SKM-1 (cell line): ENCODE measurements around the gene ZNF280B.
"Not testable (repeated sequence)": the region's sequence is repeated elsewhere in the genome, so short reads cannot be mapped to it uniquely, and the experiment has no call there.

Experiments used
- DNase-seq: peaks from one replicate; lab custom pipeline; 2025; ENCODE audit not compliant: unreplicated experiment; lab: John Stamatoyannopoulos, UW

ZNF280B gene

DNA sequence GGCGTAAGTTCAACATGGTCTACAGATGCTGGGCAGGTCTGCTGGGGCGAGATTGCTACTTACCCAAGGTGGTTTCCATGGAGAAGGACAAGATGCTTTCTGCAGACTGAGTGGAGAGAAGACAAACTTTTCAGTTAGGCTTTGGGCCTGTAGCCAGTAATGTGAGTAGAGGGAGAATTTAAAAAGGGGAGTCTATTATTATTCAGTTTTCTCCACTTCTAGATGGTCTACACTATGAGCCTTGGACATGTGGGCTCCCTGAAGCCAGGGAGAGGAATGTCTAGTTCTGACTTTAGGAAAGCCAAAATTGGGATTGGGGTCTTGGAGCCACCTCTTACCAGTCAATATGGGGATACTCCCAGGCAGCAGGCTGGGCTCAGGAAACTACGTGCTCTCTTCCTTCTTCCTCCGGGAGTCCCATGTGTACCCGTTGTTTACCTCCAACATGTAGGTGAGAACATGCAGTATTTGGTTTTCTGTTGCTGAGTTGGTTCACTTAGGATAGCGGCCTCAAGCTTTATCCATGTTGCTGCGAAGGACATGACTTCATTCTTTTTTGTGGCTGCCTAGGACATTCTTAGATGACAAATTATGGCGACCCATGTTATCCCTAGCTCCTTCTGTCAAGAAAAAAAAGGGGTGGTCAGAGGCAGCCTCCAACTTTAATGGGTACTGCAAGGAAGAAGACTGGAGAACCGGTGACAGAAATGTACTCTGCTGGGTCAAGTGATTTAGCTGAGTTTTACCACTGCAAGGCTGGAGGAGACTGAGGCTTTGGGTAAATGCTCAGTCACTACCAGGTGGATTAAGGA, 26.3 kb upstream of the ZNF280B start:
- no peak for DNase-seq

DNA sequence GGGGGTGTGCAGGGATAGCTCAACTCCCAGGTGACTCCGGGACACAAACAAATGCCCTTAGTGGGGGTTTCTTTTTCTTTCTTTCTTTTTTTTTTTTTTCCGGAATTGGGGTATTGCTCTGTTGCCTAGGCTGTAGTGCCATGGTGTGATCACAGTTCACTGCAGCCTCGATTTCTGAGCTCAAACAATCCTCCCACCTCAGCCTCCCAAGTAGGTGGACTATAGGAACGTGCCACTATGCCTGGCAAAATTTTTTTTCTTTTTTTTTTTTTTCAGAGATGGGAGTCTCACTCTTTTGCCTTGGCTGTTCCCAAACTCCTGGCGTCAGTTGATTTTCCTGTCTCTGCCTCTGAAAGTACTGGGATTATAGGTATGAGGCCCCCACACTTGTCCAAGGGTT, 25.3 kb upstream of the ZNF280B start:
- DNase-seq: no peak

DNA sequence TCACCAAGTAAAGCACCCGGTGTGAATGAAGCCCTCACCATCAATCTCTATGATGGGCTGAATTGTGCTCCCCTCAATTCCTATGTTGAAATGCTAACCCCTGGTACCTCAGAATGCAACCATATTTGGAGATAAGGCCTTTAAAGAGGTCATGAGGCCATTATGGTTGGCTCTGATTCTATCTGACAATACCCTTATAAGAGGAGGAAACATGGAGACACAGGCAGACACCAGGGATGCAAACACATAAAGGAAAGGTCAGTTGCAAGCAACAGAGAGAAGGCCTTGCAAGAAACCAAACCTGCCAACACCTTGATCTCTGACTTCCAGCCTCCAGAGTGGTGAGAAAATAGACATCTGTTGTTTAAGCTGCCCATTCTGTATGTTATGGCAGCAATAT, 24.9 kb upstream of the ZNF280B start:
- DNase-seq: no peak

DNA sequence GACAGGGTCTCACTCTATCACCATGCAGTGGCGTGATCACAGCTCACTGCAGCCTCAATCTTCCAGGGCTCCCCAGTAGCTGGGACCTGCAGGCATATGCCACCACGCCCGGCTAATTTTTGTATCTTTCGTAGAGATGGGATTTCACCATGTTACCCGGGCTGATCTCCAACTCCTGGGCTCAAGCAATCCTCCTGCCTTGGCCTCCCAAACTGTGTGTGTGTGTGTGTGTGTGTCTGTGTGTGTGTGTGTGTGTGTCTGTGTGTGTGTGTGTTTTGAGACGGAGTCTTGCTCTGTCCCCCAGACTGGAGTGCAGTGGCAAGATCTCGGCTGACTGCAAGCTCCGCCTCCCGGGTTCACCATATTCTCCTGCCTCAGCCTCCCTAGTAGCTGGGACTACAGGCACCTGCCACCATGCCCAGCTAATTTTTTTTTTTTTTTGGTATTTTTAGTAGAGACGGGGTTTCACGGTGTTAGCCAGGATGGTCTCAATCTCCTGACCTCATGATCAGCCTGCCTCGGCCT, 24.1 kb upstream of the ZNF280B start:
- DNase-seq: not testable (repeated sequence)

DNA sequence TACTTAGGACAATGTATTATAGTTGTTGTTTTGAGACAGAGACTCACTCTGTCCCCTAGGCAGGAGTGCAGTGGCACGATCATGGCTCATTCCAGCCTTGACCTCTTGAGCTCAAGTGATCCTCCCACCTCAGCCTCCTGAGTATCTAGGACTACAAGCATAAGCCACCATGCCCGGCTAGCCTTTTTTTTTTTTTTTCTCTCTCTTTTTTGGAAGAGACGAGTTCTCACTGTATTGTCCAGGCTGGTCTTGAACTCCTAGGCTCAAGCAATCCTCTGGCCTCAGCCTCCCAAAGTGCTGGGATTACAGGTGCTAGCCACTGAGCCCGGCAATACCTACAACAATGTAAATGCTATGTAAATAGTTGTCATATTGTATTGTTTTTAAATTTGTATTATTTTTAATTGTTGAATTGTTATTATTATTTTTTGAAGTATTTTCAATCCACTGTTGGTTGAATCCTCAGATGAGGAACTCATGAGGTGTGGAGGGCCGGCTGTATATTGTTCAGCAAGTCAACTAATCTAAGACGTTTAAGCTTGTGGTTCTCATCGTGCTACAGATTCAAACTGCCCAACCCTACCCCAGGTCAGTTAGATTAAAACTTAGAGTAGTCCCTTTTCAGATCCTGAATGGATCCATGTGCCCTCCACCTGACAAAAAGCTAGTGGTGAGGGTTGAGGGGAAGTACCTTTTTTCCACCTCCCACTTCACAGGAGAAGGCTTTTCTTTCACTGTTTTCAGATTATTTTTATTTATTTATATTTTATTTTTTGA, 23.4 kb upstream of the ZNF280B start:
- no peak for DNase-seq

DNA sequence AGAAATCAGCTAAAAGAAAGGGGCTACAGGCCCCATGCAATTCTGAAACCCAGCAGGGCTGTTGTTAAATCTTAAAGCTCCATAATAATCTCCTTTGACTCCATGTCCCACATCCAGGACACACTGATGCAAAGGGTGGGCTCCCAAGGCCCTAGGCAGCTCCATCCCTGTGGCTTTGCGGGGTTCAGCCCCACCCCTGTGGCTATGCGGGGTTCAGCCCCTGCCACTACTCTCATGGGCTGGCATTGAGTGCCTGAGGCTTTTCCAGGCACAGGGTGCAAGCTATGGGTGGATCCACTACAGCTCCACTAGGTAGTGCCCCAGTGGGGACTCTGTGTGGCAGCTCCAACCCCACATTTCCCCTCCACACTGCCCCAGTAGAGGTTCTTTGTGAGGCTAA, 20.2 kb upstream of the ZNF280B start:
- no peak for DNase-seq

DNA sequence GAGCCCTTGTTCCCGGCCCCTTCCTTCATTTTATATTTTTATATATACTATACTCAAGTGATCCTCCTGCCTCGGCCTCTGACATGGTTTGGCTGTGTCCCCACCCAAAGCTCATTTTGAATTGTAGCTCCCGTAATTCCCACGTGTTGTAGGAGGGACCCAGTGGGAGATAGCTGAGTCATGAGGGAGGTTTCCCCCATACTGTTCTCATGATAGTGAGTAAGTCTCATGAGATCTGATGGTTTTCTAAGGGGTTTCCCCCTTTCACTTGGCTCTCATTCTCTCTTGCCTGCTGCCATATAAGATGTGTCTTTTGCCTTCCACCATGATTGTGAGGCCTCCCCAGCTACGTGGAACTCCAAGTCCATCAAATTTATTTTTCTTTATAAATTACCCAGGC, 18.8 kb upstream of the ZNF280B start:
- no peak for DNase-seq

DNA sequence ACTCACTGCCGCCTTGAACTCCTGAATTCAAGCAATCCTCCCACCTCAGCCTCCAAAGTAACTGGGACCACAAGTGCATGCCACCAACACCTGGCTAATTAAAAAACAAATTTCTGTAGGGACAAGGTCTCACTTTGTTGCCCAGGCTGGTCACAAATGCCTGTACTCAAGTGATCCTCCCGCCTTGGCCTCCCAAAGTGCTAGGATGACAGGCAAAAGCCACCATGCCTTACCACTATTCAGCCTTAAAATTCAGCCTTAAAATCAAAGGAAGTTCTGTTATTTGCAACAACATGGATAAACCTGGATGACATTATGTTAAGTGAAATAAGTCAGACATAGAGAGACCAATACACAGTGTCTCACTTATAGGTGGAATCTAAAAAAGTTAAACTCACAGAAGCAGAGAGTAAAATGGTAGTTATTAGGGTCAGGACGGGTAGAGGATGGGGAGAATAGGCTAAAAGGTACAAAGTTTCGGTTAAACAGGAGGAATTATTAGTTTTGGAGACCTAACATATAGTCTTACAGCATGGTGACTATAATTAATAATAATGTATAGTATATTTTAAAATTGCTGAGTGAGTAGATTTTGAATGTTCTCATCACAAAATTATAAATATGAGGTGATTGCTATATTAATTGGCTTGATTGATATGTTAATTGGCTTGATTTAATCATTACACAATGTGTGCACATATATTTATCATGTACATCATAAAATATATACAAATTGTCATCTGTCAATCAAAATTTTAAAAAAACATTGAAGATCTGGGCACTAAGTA, 17.8 kb upstream of the ZNF280B start:
- DNase-seq: no peak

DNA sequence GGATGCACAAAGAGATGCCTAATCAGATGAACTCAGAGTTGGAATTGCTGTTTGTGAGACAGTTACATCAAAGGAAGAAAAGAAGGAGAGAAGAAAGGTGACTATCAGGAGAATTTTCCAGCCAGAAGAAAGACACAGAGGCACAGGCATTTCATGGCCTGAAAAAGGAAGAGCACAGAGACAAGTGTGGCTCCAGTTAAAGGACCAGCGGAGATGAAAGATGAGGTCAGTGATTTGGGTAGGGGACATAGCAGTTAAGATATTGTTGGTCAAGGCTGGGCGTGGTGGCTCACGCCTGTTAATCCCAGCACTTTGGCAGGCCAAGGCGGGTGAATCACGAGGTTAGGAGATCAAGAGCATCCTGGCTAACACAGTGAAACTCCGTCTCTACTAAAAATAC, 15.0 kb upstream of the ZNF280B start:
- DNase-seq: no peak

DNA sequence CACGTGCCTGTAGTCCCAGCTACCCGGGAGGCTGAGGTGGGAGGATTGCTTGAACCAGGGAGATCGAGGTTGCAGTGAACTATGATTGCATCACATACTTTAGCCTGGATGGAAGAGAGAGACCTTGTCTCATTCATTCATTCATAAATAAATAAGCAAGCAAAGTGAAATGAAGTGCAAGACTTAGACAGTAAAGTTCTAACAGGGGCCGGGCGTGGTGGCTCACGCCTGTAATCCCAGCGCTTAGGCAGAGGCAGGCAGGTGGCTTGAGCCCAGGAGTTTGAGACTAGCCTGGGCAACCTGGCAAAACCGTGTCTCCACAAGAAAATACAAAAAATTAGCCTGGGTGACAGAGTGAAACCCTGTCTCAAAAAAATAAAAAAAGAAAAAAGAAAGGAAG, 13.1 kb upstream of the ZNF280B start:
- no peak for DNase-seq

DNA sequence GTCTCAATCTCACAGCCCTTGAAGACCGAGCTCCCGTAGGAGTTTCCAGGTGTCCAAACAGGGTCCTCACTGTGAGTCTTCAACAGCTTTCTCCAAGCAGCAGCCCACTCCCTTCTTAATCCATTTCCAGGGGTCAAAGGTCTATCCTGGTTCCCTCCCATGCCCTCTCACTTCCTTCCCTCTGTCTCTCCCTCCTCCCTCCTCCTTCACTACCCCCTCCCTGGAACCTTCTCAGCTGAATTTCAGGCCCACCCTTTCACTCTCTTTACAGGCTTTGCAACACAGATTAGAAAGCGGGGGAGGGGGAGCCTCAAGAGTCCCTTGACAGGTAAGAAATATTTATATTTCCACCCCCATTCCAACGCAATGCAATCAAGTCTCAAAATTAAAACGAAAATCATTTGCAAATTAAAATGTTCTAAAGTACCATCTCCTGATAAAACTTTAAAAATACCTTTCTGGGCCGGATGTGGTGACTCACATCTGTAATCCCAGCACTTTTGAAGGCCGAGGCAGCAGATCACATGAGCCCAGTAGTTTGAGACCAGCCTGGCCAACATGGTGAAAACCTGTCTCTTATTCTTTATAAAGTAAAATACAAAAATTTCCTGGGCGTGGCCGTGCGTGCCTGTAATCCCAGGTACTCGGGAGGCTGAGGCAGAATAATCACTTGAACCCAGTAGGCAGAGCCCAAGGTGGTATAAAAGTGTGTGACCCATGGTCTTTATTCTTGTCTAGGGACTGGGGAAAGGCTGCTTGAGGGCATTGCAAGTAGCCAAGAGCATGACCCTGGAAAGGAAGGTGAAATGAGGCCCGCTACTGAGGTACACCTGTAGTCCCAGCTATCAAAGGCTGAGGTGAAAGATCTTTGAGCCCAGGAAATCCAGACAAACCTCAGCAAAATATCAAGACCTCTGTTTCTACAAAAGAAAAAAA, 12.4 kb upstream of the ZNF280B start:
- no peak for DNase-seq

DNA sequence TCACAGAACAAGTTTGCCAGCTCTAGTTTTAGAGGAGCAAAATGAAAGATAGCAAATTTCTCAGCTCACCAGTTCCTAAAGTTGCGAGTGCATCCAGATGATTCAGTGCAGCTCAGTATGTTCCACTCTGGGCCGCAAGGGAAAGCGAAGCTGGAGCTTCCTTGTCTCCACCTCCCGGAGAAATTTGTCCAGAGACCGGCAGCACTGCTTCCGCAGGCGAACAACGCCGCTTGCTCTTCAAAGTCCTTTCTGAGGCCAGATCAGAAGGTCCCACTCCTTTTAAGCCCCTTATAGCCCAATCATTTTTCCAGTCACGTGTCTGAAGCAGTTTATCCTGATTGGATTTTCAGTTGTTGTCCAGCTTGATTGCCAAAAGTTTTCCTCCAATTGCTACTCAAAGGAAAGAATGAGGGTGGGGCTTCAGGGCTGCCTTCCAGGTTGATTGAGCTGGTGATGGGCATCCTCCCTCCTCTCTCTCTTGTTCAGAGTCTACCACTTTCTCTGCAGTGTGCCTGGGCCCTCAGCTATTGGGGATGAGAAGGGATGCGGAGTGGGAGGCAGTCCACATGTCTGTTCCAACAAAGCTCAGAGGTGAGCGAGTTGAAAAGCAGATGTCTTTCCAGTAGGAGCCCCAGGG, 11.6 kb upstream of the ZNF280B start, which contains the start of gene ZNF280A:
Gene ZNF280A (minus strand): TSS at position 251 of the 637 bp plus-strand sequence. CDS start 4,640 bp downstream, outside the sequence.
- DNase-seq: no peak

DNA sequence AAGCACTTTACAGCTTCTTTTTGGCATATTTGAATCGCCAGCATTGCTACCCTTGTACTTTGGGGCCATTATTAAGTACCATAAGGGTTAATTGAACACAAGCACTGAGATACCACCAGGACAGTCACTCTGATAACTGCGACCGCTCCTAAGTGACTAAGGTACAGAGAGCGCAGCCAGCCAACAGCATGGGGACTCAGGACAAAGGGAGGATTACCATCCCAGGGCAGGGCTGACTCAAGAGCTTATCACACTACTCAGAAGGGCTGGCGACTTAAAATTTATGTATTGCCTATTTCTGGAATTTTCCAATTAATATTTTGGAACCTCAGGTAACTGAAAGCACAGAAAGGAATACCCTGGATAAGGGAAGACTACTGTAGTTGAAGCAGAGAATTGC, 11.0 kb upstream of the ZNF280B start:
- DNase-seq: no peak

DNA sequence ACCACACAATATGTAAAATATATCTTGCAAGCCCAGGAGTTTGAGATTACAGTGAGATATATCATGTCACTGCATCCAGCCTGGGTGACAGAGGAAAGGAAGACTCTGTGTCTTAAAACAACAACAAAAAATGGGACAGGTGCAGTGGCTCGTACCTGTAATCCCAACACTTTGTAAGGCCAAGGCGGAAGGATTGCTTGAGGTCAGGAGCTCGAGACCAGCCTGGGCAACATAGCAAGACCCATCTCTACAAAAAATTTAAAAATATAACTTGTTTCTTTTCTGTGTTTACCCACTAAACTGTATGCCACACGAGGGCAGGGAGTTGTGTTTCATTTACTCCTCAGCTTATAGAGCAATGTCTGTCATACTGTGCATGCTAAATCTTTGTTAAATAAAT, 8.4 kb upstream of the ZNF280B start:
- no peak for DNase-seq

DNA sequence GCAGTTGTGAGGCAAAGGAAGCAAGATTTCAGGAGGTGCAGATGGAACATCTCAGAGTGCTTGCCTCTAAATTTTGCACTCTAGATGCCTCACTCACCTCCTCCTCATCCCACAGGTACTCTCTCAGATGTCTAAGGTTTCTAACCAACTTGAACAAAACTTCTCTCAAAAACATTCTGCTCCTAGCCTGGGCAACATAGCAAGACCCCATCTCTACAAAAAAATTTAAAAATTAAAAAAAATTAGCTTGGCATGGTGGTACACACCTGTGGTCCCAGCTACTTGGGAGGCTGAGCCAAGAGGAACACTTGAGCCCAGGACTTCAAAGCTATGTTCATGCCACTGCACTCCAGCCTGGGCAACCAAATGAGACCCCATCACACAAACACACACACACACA, 7.3 kb upstream of the ZNF280B start:
- DNase-seq: no peak

DNA sequence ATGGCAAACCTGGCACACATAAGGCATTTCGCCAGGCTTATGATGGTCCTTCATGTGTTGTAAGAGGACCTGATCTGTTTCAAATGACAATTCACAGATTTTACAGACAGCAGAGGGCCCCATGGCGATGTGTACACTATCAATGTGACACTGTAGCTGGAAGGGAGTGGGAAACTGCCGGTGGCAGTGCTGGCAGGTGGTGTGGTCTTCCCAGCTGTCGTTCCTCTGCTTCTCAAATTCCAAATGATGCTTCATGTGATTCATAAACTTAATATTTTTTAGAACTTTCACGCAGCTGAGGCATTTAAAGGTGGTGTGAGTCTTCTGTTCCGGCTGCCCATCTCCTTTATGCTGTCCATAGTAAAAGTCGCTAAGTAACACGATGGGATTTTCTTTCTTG, 5.9 kb upstream of the ZNF280B start:
- DNase-seq: not testable (repeated sequence)

DNA sequence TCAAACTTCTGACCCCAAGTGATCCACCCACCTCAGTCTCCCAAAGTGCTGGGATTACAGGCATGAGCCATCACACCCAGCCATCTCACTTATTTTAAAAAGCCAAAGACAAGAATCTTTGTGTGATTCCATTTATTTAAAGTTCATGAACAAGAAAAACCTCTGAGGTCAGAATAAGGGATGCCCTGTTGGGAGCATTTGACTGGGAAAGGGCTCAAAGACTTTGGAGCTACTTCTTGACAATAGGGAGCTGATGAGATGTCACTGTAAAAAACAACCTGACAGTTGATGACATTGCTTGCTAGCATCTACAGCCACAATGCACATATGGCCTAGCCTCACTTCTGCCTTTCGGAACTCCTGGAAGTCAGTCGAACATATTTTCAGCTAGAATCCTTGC, 5.1 kb upstream of the ZNF280B start:
- DNase-seq: no peak

DNA sequence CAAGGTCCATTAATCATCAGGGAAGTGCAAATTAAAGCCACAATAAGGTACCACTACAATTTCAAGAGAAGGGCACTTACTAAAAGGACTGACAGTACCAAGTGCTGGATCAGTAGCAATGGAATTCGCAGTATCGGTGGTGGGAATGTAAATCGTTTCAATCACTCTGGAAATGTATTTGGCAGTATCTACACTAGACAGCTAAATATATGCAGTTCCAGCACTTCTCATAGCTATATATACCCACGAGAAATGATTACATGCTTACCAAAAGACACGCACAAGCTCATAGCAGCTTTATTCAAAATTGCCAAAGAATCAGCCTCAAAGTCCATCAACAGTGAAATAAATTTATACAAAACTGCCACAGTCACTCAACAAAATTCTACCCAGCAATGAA, 4.4 kb upstream of the ZNF280B start:
- no peak for DNase-seq

DNA sequence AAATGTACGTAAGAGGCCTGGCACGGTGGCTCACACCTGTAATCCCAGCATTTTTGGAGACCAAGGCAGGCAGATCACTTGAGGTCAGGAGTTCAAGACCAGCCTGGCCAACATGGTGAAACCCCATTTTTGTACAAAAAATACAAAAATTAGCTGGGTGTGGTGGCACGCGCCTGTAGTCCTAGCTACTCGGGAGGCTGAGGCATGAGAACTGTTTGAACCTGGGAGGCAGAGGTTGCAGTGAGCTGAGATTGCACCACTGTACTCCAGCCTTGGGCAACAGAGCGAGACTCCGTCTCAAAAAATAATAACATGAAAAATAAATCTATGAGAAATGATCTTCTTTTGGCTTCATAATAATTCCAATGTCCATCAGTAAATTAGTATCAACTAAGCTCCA, 2.3 kb upstream of the ZNF280B start:
- DNase-seq: not testable (repeated sequence)

DNA sequence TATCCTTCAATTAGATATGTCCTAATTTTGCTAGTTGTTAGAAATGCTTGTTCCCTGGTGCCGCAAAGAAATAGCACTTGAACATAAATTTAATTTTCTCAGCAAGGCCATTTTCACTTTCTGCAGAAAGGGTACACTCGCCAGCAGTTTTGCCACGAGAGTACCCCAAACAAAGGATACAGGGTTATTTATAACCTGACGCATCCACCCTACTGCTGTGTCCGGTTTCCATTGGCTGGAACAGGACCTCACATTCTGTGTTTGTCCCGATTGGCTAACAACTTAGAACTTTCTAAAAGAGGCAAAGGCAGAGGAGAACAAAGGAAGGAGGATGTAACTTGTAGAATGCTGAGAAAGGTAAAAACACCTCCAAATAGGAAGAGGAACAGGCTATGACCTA, 1.4 kb upstream of the ZNF280B start:
- DNase-seq: not testable (repeated sequence)
